ENCODE data around the gene ARL16.

DNA sequence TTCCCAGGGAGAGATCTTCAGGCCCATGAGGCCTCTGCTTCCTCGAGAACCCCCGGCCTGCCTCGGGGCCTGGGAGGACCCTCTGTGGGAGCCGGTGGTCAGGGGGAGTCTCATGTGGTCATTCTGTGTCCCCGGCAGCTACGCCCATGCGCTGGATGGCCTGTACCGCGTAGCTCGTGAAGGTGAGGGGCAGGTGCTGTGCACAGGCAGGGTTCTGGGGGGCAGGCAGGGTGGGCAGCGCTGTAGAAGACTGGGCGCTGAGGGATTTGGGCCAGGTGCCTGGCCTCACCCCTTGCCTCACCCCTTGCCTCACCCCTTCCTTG is 33.0 kb upstream of the ARL16 start:
- TF ChIP-seq, protein P1, sequence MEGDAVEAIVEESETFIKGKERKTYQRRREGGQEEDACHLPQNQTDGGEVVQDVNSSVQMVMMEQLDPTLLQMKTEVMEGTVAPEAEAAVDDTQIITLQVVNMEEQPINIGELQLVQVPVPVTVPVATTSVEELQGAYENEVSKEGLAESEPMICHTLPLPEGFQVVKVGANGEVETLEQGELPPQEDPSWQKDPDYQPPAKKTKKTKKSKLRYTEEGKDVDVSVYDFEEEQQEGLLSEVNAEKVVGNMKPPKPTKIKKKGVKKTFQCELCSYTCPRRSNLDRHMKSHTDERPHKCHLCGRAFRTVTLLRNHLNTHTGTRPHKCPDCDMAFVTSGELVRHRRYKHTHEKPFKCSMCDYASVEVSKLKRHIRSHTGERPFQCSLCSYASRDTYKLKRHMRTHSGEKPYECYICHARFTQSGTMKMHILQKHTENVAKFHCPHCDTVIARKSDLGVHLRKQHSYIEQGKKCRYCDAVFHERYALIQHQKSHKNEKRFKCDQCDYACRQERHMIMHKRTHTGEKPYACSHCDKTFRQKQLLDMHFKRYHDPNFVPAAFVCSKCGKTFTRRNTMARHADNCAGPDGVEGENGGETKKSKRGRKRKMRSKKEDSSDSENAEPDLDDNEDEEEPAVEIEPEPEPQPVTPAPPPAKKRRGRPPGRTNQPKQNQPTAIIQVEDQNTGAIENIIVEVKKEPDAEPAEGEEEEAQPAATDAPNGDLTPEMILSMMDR (IDR thresholded peaks at IDR 0.05) = no peak
- TF ChIP-seq POLR2A (IDR thresholded peaks at IDR 0.05) = no peak

All from testis (tissue), 2 donors.